ENCODE data around the gene INMT. TPM values are rescaled to one million over a fixed set of nuclear protein-coding genes. Genes with fewer than 3 reads are reported as not detected.

Gene INMT
- total RNA-seq, 1 donor from 2014 or later: 3.4 TPM

DNA sequence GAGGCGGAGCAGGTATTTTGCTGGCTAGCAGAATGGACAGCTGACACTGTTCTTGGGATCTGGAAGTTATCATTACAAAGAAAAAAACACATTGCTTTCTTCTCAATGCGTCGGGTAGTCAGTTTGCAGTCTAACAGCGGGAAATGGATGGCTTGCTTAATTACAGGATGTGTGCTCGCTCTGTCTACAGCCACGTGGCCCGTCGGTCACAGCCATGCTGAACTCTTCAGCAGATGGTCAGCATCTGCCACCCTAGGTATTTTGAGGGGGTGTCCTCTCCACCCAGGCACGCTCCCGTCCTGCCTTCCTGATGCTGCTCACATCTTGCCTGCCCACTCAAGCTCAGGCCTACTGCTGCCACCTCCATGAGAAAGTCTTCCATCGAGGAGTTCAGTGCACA, 20.4 kb upstream of the INMT start:
- H3K27ac Mint-ChIP-seq: no peak overlapping the region
- H3K4me3 Mint-ChIP-seq: no peak overlapping the region
- no peak for DNase-seq (ENCODE audit: low spot score in 2 of 2, unreplicated experiment in 2 of 2)
- no peak for TF ChIP-seq CTCF (IDR thresholded peaks at IDR 0.05; ENCODE audit: unreplicated experiment)
- peaks cover 44% of the 10 kb centered on the region for H3K27me3 Mint-ChIP-seq (ENCODE audit: low read depth)
- no peaks in the 10 kb centered on the region for H3K9me3 Mint-ChIP-seq
- H3K36me3 Mint-ChIP-seq: no peaks in the 10 kb centered on the region
- peaks cover 8% of the 10 kb centered on the region for H3K4me1 Mint-ChIP-seq

DNA sequence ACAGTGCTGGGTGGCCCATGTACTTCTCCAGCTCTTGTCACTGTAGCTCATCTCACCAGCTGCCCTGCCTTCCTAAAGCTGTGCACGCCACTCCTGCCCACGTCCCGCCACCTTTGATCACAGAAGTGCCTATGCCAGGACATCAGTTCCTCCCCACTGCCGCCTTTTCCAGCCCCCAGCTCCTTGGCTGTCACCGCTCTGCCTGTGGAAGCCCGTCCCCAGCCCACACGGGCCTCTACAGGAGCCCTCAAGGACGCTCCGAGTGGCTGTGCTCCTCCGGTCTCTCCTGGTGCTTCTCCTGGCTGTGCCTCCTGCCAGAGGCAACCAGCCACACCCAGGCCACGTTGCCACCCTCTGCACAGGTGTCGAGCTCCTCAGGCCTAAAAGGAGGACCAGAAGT, 19.3 kb upstream of the INMT start:
- Mint-ChIP-seq H3K27ac (no peak overlapping the region), H3K4me3 (no peak overlapping the region), H3K9me3 (no peaks in the 10 kb centered on the region), H3K36me3 (no peaks in the 10 kb centered on the region), H3K27me3 (ENCODE audit: low read depth) (peaks cover 48% of the 10 kb centered on the region), H3K4me1 (peaks cover 8% of the 10 kb centered on the region)
- TF ChIP-seq CTCF (IDR thresholded peaks at IDR 0.05; ENCODE audit: unreplicated experiment): no peak
- no peak for DNase-seq (ENCODE audit: low spot score in 2 of 2, unreplicated experiment in 2 of 2)

DNA sequence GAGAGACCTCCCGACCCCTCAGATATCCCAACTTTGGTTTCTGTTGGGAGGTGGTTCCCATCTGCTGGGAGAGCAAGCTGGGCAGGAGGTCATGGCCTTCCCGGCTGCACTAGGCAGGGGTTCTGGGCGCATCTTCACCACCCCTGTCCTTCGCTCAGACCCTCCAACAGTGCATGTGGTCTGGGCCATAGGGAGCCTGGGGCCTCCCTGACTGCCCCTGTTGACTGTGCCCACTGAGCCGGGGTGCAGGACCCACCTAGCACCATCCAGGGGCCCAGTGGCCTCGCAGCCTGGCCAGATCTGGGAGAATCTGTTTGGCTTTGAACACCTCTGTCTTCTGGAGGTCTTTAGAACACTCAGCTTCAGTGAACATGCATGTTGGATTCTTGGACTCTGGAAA, 18.7 kb upstream of the INMT start:
- Mint-ChIP-seq H3K9me3 (no peaks in the 10 kb centered on the region), H3K4me1 (peaks cover 4% of the 10 kb centered on the region), H3K36me3 (no peaks in the 10 kb centered on the region), H3K4me3 (no peak overlapping the region), H3K27ac (no peak overlapping the region), H3K27me3 (ENCODE audit: low read depth) (peaks cover 49% of the 10 kb centered on the region)
- no peak for DNase-seq (ENCODE audit: low spot score in 2 of 2, unreplicated experiment in 2 of 2)
- TF ChIP-seq CTCF (IDR thresholded peaks at IDR 0.05; ENCODE audit: unreplicated experiment): no peak

- H3K4me1 Mint-ChIP-seq: peaks cover 4% of the 10 kb centered on the region
- H3K36me3 Mint-ChIP-seq: no peaks in the 10 kb centered on the region
- no peak overlapping the region for H3K27ac Mint-ChIP-seq
- DNase-seq (ENCODE audit: low spot score in 2 of 2, unreplicated experiment in 2 of 2): no peak
- TF ChIP-seq CTCF (IDR thresholded peaks at IDR 0.05; ENCODE audit: unreplicated experiment): no peak
- no peaks in the 10 kb centered on the region for H3K9me3 Mint-ChIP-seq
- H3K4me3 Mint-ChIP-seq: no peak overlapping the region
- H3K27me3 Mint-ChIP-seq (ENCODE audit: low read depth): peaks cover 51% of the 10 kb centered on the region
These were observed 18.2 kb upstream of the INMT start for GRCh38 chr7:30733691-30734090.

- H3K27me3 Mint-ChIP-seq (ENCODE audit: low read depth): peaks cover 45% of the 10 kb centered on the region
- no peak overlapping the region for H3K27ac Mint-ChIP-seq
These were observed 17.4 kb upstream of the INMT start for GRCh38 chr7:30734497-30734896.

More at GRCh38 chr7:30734497-30734896, 17.4 kb upstream of the INMT start:
- no peaks in the 10 kb centered on the region for H3K36me3 Mint-ChIP-seq
- TF ChIP-seq CTCF (IDR thresholded peaks at IDR 0.05; ENCODE audit: unreplicated experiment): no peak
- no peak overlapping the region for H3K4me3 Mint-ChIP-seq
- peaks cover 4% of the 10 kb centered on the region for H3K4me1 Mint-ChIP-seq
- DNase-seq (ENCODE audit: low spot score in 2 of 2, unreplicated experiment in 2 of 2): no peak
- H3K9me3 Mint-ChIP-seq: no peaks in the 10 kb centered on the region
